Stomach (tissue), 9 donors: ENCODE measurements around the gene NDUFAB1. TPM values are rescaled to one million over a fixed set of nuclear protein-coding genes. Genes with fewer than 3 reads are reported as not detected.

Source experiments
- DNase-seq, 2 donors: peaks; one replicate each; pipeline versions ENCODE4 v3.0.0 to v3.0.0-alpha.2; 2013 to 2019
- H3K27ac ChIP-seq, 5 donors: fragments of 200-600 bp in 4 of 5; sonication (generic) in 4 of 5; one replicate each; pipeline ENCODE4 v1.5.1; 2013 to 2019; ENCODE audit warnings: mild to moderate bottlenecking in 1 of 5, moderate library complexity in 1 of 5
- H3K27me3 ChIP-seq, 3 donors: fragments of 200-600 bp; sonication (generic); one replicate each; pipeline ENCODE4 v1.5.1; 2017 to 2019; ENCODE audit warnings: mixed run types in 1 of 3
- H3K36me3 ChIP-seq, 4 donors: fragments of 200-600 bp; sonication (generic); 1 replicate in 3 of 4; 2 replicates in 1 of 4; pipeline ENCODE4 v1.5.1; 2016 to 2019
- H3K4me1 ChIP-seq, 4 donors: fragments of 200-600 bp; sonication (generic); one replicate each; pipeline ENCODE4 v1.5.1; 2016 to 2019
- H3K4me3 ChIP-seq, 4 donors: fragments of 200-600 bp; sonication (generic) in 3 of 4; one replicate each; pipeline ENCODE4 v1.5.1; 2016 to 2019; ENCODE audit warnings: mild to moderate bottlenecking in 1 of 4
- H3K9me3 ChIP-seq, 4 donors: fragments of 200-600 bp; sonication (generic); one replicate each; pipeline ENCODE4 v1.5.1; 2016 to 2019
- EP300 ChIP-seq: sonication (generic); formaldehyde crosslinking; IDR thresholded peaks from one replicate; pipeline ENCODE4 v1.6.1; 2017; ENCODE audit warnings: antibody characterized with exemption
- POLR2A ChIP-seq, 4 donors: fragments of 450-650 bp; IDR thresholded peaks; one replicate each; pipeline ENCODE4 v1.6.1; 2016; ENCODE audit warnings: antibody characterized with exemption in 4 of 4, control low read depth in 2 of 4, mild to moderate bottlenecking in 1 of 4, moderate library complexity in 1 of 4
- POLR2AphosphoS5 ChIP-seq, 3 donors: sonication (generic); formaldehyde crosslinking; IDR thresholded peaks; one replicate each; pipeline ENCODE4 v1.6.1; 2016; ENCODE audit warnings: antibody characterized with exemption in 3 of 3
- WGBS, 5 donors: extraction: QIAGEN DNeasy Blood & Tissue Kit in 3 of 5; methylation state at CpG; one replicate each; pipeline versions ENCODE4 v1.1.5 to v1.1.7; 2013 to 2018; 5-methylcytosine and 5-hydroxymethylcytosine counted together
- intact Hi-C: fragments of 100-400 bp; cut with DNase I; formaldehyde crosslinking; loops from one replicate; pipeline ENCODE4 v1.15.1; 2023; ENCODE audit warnings: low total_unique reads
- polyA plus RNA-seq, 3 donors: library from polyadenylated mRNA; stranded (reverse); fragments of 200-250 nt; gene quantifications; one replicate each; pipeline ENCODE4 v1.2.3, GENCODE V29; 2013
- total RNA-seq, 5 donors: library from RNA; depleted of rRNA; stranded (reverse); fragments of >200 nt; gene quantifications; one replicate each; pipeline versions ENCODE4 v1.1.0 to v1.2.3, GENCODE V29; 2014 to 2016
- TF ChIP-seq, protein P1 (sequence below), 7 experiments: fragments of 450-650 bp in 4 of 7; fragments of 200-600 bp in 3 of 7; sonication (generic) in 3 of 7; IDR thresholded peaks; one replicate each; pipeline ENCODE4 v1.5.1; 2016 to 2019; ENCODE audit warnings: antibody characterized with exemption in 7 of 7, control low read depth in 2 of 7, mild to moderate bottlenecking in 1 of 7
- donor health status: healthy with polysubstance abuse.
- donor health status: Bipolar disorder and iron deficiency.
- donor health status: healthy.

NDUFAB1 gene
- total and polyA plus RNA-seq, 8 donors = 12.6 to 251 (median 140) TPM

DNA sequence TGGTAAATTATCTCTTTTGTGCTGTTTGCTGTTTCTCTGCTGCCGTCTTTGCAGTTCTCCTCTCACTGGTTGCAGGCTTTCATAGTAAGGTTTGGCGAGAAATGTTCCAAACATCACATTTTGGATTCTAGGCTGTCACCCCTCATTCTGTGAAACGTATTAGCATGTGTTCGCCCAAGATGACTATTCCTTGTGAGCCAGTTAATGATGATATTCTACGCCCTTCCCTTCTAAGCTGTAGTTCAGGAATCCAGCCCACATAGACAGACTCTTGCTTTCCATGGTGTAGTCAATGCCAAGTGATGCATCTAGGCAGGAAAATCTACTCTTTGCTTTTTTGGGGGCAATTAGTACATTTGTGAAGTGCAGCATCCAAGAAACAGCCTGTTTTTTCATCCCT, 24.2 kb downstream of the NDUFAB1 start:
- no peak for DNase-seq
- WGBS, 5 donors = 94 to 95% (median 95%) methylated on average over 5 of the region's 5 CpGs
- Histone ChIP-seq H3K27me3 (no peaks in the 10 kb centered on the region), H3K36me3 (peaks cover 57 to 100% (median 99%) of the 10 kb centered on the region in 4 donors), H3K4me3 (no peak overlapping the region), H3K9me3 (no peaks in the 10 kb centered on the region), H3K27ac (no peak overlapping the region), H3K4me1 (no peaks in the 10 kb centered on the region)
- TF ChIP-seq, protein P1, sequence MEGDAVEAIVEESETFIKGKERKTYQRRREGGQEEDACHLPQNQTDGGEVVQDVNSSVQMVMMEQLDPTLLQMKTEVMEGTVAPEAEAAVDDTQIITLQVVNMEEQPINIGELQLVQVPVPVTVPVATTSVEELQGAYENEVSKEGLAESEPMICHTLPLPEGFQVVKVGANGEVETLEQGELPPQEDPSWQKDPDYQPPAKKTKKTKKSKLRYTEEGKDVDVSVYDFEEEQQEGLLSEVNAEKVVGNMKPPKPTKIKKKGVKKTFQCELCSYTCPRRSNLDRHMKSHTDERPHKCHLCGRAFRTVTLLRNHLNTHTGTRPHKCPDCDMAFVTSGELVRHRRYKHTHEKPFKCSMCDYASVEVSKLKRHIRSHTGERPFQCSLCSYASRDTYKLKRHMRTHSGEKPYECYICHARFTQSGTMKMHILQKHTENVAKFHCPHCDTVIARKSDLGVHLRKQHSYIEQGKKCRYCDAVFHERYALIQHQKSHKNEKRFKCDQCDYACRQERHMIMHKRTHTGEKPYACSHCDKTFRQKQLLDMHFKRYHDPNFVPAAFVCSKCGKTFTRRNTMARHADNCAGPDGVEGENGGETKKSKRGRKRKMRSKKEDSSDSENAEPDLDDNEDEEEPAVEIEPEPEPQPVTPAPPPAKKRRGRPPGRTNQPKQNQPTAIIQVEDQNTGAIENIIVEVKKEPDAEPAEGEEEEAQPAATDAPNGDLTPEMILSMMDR (IDR thresholded peaks at IDR 0.05) = no peak
- TF ChIP-seq POLR2AphosphoS5 (IDR thresholded peaks at IDR 0.05) (no peak), EP300 (no peak), POLR2A (IDR thresholded peaks at IDR 0.05) (no peak)
- intact Hi-C loops = no loop called here

DNA sequence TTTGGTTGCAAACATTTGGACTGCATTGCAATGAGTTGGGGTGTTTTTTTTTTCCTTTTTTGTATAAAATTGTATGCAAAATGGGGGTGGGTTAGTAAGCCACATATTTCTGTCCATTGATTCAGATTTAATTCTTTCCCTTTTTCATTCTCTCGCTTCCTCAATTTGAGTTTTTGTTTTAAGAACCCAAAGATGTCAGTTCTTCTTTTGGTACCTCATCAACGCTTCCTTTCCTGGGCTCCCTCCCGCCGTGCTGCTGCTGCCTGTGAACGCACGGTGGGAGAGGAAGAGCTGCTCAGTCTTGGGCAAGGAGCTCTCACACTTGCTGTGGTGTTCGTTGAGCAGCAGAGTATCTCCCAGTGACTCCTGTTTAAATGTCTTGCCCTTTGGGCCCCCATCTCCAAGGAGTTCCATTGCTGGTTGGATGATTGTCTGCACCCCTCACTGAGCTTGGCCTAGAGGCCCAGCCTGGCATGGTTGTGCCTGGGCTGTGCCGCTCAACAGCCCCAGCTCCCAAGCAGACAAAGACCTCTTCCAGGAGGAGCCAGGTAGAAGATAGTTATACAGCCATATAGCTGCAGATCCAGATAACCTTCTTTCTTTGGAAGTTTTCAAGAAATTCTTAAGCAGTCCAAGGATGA, 25.0 kb downstream of the NDUFAB1 start:
- DNase-seq = peak in 1 of 2 donors; percentile 7
- Histone ChIP-seq H3K27ac (no peak overlapping the region), H3K9me3 (no peaks in the 10 kb centered on the region), H3K4me1 (no peaks in the 10 kb centered on the region), H3K4me3 (no peak overlapping the region), H3K27me3 (no peaks in the 10 kb centered on the region), H3K36me3 (peaks cover 62 to 100% (median 100%) of the 10 kb centered on the region in 4 donors)
- 78 to 86% (median 85%) methylated on average over 8 of the region's 8 CpGs for WGBS, 5 donors
- TF ChIP-seq POLR2A (IDR thresholded peaks at IDR 0.05) = no peak
- TF ChIP-seq POLR2AphosphoS5 (IDR thresholded peaks at IDR 0.05) = no peak
- no peak for TF ChIP-seq EP300
- TF ChIP-seq, protein P1 (IDR thresholded peaks at IDR 0.05) = no peak
- intact Hi-C loops = no loop called here

DNA sequence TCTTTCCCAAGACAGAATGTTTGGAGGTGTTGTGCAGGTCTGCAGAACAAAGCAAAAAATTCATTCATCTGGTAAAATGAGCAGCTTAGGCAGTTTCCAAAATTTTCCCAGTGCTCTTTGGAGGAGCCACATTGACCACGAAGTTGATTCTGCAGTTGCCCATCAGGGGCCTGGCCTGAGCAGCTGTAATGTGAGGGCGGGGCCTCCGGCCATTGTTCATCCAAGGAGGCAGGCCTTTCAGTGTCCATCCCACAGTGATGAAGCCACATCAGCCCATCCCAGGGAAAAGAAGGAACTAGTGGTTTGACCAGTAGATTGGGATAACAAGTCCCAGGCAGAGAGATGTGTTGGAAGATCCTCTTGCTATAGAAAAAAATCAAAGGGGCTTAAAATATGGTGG, 28.5 kb downstream of the NDUFAB1 start:
- intact Hi-C loops = no loop called here
- Histone ChIP-seq H3K27me3 (no peaks in the 10 kb centered on the region), H3K4me1 (no peaks in the 10 kb centered on the region), H3K36me3 (peaks cover 75 to 100% (median 100%) of the 10 kb centered on the region in 4 donors), H3K27ac (no peak overlapping the region), H3K9me3 (no peaks in the 10 kb centered on the region), H3K4me3 (no peak overlapping the region)
- no peak for DNase-seq
- TF ChIP-seq EP300 (no peak), POLR2AphosphoS5 (IDR thresholded peaks at IDR 0.05) (no peak), POLR2A (IDR thresholded peaks at IDR 0.05) (no peak)
- TF ChIP-seq, protein P1 (IDR thresholded peaks at IDR 0.05) = no peak
- 87 to 96% (median 92%) methylated on average over 3 of the region's 3 CpGs for WGBS, 5 donors

DNA sequence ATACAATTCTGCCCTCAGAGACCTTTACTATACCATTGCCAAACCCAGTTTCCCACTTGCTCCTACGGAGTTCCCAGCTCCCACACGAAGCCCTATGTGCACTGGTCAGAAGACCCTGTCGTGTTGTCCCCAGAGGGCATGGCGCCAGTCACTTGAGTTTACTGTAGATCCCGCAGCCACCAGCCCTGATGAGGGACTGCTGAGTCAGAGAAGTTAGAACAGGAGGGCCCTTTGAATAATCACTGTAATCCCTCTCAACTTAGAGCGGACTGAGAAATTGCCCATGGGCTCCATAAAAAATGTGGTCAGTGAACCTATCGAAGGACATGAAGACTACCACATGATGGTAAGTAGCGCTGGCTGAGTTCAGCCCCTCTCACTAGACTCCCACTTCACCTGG, 29.4 kb downstream of the NDUFAB1 start:
- WGBS, 5 donors = 95 to 100% (median 97%) methylated on average over 8 of the region's 8 CpGs
- H3K27me3 ChIP-seq = no peaks in the 10 kb centered on the region

More for the DNA sequence above, 29.4 kb downstream of the NDUFAB1 start:
- DNase-seq = no peak
- H3K27ac ChIP-seq = no peak overlapping the region
- no peaks in the 10 kb centered on the region for H3K9me3 ChIP-seq
- TF ChIP-seq EP300 = no peak
- TF ChIP-seq POLR2AphosphoS5 (IDR thresholded peaks at IDR 0.05) = no peak
- TF ChIP-seq POLR2A (IDR thresholded peaks at IDR 0.05) = no peak
- TF ChIP-seq, protein P1 (IDR thresholded peaks at IDR 0.05) = no peak
- no peaks in the 10 kb centered on the region for H3K4me1 ChIP-seq
- H3K4me3 ChIP-seq = no peak overlapping the region
- intact Hi-C loops = no loop called here
- peaks cover 77 to 100% (median 100%) of the 10 kb centered on the region in 4 donors for H3K36me3 ChIP-seq
